Measurements from ENCODE around the gene KPNA2.
"Not testable (repeated sequence)": the region's sequence is repeated elsewhere in the genome, so short reads cannot be mapped to it uniquely, and the experiment has no call there.

KPNA2 gene

DNA sequence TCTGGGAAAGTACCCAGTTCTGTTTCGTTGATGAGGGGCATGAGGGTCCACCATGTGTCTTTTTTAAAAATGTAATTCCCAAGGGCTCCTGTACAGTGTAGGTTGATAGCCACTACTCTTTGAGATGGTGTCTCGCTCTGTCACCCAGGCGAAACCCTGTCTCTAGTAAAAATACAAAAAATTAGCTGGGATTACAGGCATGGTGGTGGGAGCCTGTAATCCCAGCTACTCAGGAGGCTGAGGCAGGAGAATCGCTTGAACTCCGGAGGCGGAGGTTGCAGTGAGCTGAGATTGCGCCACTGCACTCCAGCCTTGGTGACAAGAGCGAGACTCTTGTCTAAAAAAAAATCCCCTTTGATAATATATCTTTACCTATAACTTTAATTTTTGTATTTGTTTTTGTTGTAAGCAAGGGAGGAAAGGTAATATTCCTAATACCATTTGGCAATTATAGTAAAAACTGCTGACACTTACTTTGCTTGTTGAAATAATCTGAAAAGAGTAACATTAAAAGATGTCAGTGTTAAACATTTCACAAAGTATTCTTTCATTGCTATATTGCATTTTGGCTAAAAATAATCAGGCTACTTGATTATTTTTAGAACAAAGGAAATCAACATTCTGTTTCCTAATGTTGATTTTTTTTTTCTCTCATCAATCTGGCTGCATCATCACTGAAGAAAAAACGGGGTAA is 11.8 kb downstream of the KPNA2 start:
- DNase-seq (ENCODE audit: low spot score) = no peak
- TF ChIP-seq, protein P1, sequence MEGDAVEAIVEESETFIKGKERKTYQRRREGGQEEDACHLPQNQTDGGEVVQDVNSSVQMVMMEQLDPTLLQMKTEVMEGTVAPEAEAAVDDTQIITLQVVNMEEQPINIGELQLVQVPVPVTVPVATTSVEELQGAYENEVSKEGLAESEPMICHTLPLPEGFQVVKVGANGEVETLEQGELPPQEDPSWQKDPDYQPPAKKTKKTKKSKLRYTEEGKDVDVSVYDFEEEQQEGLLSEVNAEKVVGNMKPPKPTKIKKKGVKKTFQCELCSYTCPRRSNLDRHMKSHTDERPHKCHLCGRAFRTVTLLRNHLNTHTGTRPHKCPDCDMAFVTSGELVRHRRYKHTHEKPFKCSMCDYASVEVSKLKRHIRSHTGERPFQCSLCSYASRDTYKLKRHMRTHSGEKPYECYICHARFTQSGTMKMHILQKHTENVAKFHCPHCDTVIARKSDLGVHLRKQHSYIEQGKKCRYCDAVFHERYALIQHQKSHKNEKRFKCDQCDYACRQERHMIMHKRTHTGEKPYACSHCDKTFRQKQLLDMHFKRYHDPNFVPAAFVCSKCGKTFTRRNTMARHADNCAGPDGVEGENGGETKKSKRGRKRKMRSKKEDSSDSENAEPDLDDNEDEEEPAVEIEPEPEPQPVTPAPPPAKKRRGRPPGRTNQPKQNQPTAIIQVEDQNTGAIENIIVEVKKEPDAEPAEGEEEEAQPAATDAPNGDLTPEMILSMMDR (IDR thresholded peaks at IDR 0.05; ENCODE audit: extremely low read depth, missing control alignments) = no peak

DNA sequence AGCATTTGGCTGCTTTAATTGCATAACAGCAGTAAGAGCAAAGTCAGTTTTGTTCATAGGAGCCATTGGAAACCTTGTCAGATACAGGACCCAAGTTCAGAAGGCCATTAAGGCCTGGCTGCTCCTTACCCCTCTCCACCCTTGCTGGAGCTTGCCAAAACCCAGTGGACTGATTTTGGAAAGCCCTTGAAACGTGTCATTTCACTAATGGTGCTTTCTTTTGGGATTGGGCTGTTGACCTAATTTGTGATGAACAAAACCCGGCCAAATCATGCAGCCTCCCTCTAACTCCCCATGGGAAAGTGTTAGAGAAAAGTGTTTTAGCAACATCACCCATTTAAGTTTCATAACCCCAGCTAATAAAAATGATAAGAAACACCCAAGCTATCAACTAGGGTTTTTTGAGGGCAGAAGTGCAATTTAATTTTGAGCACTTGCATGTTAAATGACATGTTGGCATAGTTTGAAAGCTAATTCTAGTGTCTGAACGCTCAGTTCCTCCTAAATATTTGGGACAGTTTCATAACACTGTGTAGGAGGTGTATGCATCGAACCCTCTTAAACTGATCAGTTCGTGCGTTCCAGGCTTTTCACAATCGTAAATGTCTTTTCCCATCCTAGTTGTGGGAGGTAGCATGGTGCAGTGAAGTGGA is 12.5 kb downstream of the KPNA2 start:
- DNase-seq (ENCODE audit: low spot score) = not testable (repeated sequence)

GRCh38 chr17:68048996-68049395 is 13.5 kb downstream of the KPNA2 start:
- DNase-seq (ENCODE audit: low spot score) = no peak
- TF ChIP-seq, protein P1 (IDR thresholded peaks at IDR 0.05; ENCODE audit: extremely low read depth, missing control alignments) = no peak

GRCh38 chr17:68049812-68050437 is 14.4 kb downstream of the KPNA2 start:
- not testable (repeated sequence) for DNase-seq (ENCODE audit: low spot score)

DNA sequence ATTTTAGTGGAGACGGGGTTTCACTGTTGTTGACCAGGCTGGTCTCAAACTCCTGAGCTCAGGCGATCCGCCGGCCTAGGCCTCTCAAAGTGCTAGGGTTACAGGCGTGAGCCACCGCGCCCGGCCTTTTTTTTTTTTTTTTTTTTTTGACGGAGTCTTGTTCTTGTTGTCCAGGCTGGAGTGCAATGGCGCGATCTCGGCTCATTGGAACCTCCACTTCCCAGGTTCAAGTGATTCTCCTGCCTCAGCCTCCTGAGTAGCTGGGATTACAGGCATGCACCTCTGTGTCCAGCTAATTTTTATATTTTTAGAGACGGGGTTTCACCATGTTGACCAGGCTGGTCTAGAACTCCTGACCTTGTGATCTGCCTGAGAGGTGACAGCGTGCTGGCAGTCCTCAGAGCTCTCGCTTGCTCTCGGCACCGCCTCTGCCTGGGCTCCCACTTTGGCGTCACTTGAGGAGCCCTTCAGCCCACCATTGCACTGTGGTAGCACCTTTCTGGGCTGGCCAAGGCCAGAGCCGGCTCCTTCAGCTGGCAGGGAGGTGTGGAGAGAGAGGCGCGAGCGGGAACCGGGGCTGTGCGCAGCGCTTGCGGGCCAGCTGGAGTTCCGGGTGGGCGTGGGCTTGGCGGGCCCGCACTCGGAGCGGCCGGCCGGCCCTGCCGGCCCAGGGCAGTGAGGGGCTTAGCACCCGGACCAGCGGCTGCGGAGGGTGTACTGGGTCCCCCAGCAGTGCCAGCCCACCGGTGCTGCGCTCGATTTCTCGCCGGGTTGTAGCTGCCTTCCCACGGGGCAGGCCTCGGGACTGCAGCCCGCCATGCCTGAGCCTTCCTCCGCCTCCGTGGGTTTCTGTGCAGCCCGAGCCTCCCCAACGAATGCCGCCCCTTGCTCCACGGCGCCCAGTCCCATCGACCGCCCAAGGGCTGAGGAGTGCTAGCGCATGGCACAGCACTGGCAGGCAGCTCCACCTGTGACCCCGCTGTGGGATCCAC is 16.1 kb downstream of the KPNA2 start:
- not testable (repeated sequence) for DNase-seq (ENCODE audit: low spot score)

DNA sequence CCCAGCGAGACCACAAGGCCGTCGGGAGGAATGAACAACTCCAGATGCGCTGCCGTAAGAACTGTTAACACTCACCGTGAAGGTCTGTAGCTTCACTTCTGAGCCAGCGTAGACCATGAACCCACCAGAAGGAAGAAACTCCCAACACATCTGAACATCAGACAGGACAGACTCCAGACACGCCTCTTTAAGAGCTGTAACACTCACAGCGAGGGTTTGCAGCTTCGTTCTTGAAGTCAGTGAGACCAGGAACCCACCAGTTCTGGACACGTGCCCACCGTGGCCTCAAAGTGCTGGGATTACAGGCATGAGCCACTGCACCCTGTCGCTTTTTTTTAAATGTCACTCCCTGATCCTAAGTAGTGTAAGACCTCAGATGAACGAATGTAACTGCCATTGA is 17.3 kb downstream of the KPNA2 start:
- DNase-seq (ENCODE audit: low spot score) = no peak
- TF ChIP-seq, protein P1 (IDR thresholded peaks at IDR 0.05; ENCODE audit: extremely low read depth, missing control alignments) = no peak

DNA sequence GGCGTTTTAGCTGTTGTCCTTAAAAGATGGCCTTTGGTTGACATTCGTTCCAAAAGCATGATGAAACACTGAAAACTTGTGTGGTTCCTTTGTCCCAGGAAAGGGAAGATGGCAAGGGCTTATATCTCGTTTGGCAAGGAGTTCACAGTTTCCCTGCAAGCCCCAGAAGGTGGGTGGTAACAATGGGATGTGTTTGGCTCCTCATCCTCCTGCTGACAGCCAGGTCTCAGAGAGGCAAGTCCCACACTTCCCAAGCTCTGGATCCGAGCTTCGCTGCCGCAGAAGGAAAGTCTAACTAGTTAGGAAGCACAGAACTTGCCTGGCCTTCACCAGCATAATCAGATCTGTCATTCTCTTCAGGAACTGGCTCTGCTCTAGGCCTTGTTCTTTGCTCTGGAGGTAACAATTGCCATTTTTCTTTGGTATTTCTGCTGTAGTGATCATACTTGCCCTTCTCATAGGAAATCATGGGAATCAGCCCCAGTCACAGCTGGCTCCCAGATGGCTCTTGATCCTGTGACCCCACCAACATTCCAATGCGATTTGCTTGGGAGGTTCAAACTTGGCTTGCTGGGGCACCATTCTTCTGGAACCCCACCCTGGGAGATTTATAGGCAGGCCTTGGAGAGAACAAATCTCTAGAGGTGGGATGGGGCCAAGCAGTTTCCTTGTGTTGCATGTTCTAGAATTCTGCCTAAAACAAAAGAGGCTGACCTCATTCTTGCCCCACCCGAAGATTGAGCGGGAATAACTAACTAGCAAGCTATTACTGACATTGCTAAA is 17.9 kb downstream of the KPNA2 start:
- no peak for DNase-seq (ENCODE audit: low spot score)
- TF ChIP-seq, protein P1 (IDR thresholded peaks at IDR 0.05; ENCODE audit: extremely low read depth, missing control alignments) = no peak

GRCh38 chr17:68054296-68054900 is 18.9 kb downstream of the KPNA2 start:
- DNase-seq (ENCODE audit: low spot score) = no peak
- TF ChIP-seq, protein P1 (IDR thresholded peaks at IDR 0.05; ENCODE audit: extremely low read depth, missing control alignments) = no peak

Data from GM20000 (cell line).